Measurements from ENCODE around the gene EGR4. TPM values are rescaled to one million over a fixed set of nuclear protein-coding genes. Genes with fewer than 3 reads are reported as not detected.

The EGR4 gene
- total and polyA plus RNA-seq, 8 donors, result 0.09 to 0.94 (median 0.18) TPM; not detected in 3

DNA sequence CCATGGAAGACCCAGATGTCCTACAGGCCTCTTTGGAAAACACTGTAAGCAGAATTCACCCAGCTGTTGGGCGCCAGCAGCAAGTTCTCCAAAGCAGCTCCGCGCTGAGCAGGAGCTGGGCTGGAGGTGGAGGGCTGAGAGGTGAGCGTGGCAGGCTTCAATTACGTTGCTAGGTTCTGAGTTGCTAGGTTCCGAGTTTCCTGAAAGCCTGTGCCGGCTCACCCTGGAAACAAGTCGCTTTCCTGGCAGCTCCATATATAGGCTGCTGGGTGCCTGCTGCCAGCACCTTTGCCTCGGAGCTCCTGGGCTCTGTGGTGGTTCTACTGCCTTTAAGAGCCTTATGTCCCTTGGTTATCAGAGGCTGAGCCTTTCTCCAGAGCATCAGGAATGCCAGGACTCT is 14.4 kb upstream of the EGR4 start:
- ATAC-seq, result peak in 3 of 4 donors; percentile 34 to 93 (median 87)
- H3K27ac ChIP-seq, result no peak overlapping the region
- TF ChIP-seq, protein P1, sequence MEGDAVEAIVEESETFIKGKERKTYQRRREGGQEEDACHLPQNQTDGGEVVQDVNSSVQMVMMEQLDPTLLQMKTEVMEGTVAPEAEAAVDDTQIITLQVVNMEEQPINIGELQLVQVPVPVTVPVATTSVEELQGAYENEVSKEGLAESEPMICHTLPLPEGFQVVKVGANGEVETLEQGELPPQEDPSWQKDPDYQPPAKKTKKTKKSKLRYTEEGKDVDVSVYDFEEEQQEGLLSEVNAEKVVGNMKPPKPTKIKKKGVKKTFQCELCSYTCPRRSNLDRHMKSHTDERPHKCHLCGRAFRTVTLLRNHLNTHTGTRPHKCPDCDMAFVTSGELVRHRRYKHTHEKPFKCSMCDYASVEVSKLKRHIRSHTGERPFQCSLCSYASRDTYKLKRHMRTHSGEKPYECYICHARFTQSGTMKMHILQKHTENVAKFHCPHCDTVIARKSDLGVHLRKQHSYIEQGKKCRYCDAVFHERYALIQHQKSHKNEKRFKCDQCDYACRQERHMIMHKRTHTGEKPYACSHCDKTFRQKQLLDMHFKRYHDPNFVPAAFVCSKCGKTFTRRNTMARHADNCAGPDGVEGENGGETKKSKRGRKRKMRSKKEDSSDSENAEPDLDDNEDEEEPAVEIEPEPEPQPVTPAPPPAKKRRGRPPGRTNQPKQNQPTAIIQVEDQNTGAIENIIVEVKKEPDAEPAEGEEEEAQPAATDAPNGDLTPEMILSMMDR (IDR thresholded peaks at IDR 0.05), result no peak
- H3K9me3 ChIP-seq, result no peaks in the 10 kb centered on the region
- no peak for FAIRE-seq
- intact Hi-C loops (cut with DNase I), result no loop called here
- 61 to 71% methylated on average over 9 of the region's 9 CpGs for WGBS, 2 donors
- H3K4me3 ChIP-seq, result no peak overlapping the region
- no peaks in the 10 kb centered on the region for H3K27me3 ChIP-seq
- H3K4me1 ChIP-seq, result no peaks in the 10 kb centered on the region
- H3K36me3 ChIP-seq, result no peaks in the 10 kb centered on the region
- DNase-seq, result peak in 2 of 6 donors; percentile 21 to 34

DNA sequence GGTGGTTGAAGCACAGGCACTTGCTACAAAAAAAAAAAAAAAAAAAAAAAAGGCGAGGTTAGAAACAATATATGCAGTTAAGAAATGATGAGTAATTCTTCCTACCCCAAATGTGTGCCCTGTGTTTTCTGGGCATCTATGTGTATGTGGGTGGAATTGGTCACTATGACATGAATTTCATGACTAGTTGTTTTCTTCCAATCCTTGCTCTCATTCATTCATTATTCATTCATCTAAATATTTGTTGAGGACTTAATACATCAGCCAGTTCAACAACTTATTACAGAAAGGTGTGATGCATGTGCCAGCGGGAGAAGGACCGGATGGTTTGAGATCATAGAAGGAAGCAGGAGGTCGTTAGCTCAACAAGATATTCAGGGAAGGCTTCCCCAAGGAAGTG is 8.3 kb upstream of the EGR4 start:
- ATAC-seq (no peak), FAIRE-seq (no peak), DNase-seq (no peak)
- Histone ChIP-seq H3K27me3 (peaks cover 0 to 5% (median 0%) of the 10 kb centered on the region in 4 donors), H3K9me3 (no peaks in the 10 kb centered on the region), H3K27ac (no peak overlapping the region), H3K4me3 (no peak overlapping the region), H3K36me3 (no peaks in the 10 kb centered on the region), H3K4me1 (no peaks in the 10 kb centered on the region)
- 49 to 63% methylated on average over 4 of the region's 4 CpGs for WGBS, 2 donors
- intact Hi-C loops (cut with DNase I), result no loop called here
- TF ChIP-seq, protein P1 (IDR thresholded peaks at IDR 0.05), result no peak

DNA sequence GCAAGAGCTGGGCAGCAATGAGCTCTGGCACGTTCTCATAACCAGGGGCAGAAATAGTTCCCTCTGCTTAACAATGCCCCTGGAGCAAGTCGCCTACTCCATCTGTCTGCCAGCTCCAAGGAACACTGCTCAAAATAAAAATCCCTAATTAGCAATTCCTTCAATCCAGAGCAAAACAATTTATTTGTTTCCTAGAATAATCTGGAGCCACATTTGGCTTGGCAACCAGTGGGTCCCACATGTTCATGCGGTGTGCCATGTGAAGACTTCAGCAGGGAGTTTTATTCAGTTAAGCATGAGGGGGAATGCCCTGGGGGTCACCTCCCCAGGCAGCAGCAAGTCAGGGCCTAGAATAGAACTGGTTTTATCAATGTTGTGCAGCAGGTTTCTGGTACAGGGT is 7.6 kb upstream of the EGR4 start:
- FAIRE-seq, result no peak
- TF ChIP-seq, protein P1 (IDR thresholded peaks at IDR 0.05), result no peak
- no peak overlapping the region for H3K4me3 ChIP-seq

GRCh38 chr2:73297586-73297985 is 4.2 kb upstream of the EGR4 start:
- H3K27me3 ChIP-seq, result peaks cover 0 to 36% (median 12%) of the 10 kb centered on the region in 4 donors
- DNase-seq, result no peak
- no peak for FAIRE-seq
- H3K9me3 ChIP-seq, result no peaks in the 10 kb centered on the region
- no peaks in the 10 kb centered on the region for H3K36me3 ChIP-seq
- WGBS, 2 donors, result 45 to 46% methylated on average over 4 of the region's 4 CpGs
- no peak overlapping the region for H3K4me3 ChIP-seq
- no peak overlapping the region for H3K27ac ChIP-seq
- intact Hi-C loops (cut with DNase I), result no loop called here
- H3K4me1 ChIP-seq, result no peaks in the 10 kb centered on the region
- TF ChIP-seq, protein P1 (IDR thresholded peaks at IDR 0.05), result no peak
- ATAC-seq, result no peak

More for the DNA sequence above, 7.6 kb upstream of the EGR4 start:
- no peaks in the 10 kb centered on the region for H3K36me3 ChIP-seq
- intact Hi-C loops (cut with DNase I), result no loop called here
- ATAC-seq, result no peak
- no peaks in the 10 kb centered on the region for H3K9me3 ChIP-seq
- peaks cover 0 to 5% (median 0%) of the 10 kb centered on the region in 4 donors for H3K27me3 ChIP-seq
- WGBS, 2 donors, result 64 to 78% methylated on average over 3 of the region's 3 CpGs
- DNase-seq, result no peak
- H3K4me1 ChIP-seq, result no peaks in the 10 kb centered on the region
- H3K27ac ChIP-seq, result no peak overlapping the region

DNA sequence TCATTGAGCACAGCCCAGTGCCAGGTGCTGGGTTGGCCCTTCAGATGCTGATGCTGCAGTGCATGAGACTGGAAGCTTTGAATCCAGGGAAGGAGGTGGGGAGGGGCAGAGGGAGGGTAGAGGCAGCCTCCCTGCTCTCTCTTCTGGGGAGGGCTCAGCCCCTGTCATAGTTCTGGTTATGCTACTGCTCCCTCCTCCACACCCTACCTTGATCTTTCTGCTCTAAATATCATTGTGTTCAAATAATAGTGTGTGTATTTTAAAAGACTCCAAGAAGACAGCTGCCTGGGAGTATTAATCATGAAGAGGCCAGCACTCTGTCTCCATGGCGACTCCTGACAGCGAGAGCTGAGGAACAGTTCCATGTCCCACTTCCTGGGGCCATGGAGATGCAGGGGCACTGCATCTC is 3.8 kb upstream of the EGR4 start:
- no peak overlapping the region for H3K27ac ChIP-seq
- H3K4me3 ChIP-seq, result no peak overlapping the region
- H3K27me3 ChIP-seq, result peaks cover 0 to 41% (median 15%) of the 10 kb centered on the region in 4 donors
- ATAC-seq (peak in 3 of 4 donors; percentile 26 to 59 (median 58)), DNase-seq (no peak), FAIRE-seq (no peak)
- H3K9me3 ChIP-seq, result no peaks in the 10 kb centered on the region
- H3K36me3 ChIP-seq, result no peaks in the 10 kb centered on the region
- H3K4me1 ChIP-seq, result no peaks in the 10 kb centered on the region
- intact Hi-C loops (cut with DNase I), result no loop called here
- 12 to 13% methylated on average over 2 of the region's 2 CpGs for WGBS, 2 donors
- TF ChIP-seq, protein P1 (IDR thresholded peaks at IDR 0.05), result no peak

Data from pancreas (tissue), 10 donors.